DOHH2 (cell line): ENCODE data around the gene JMY.

Experiments used
- H3F3A ChIP-seq: fragments of 200-600 bp; sonication (generic), shearing (Covaris generic); 2 replicates; pipeline ENCODE4 v1.6.0; 2016; ENCODE audit warnings: antibody characterized with exemption, mild to moderate bottlenecking; ENCODE audit not compliant: control insufficient read depth, insufficient read depth
- H3K27ac ChIP-seq: fragments of 200-600 bp; sonication (generic); 2 replicates; pipeline ENCODE4 v1.5.1; 2014; ENCODE audit warnings: low read depth, mild to moderate bottlenecking, low read length, moderate library complexity
- H3K27me3 ChIP-seq: fragments of 200-600 bp; sonication (generic); 2 replicates; pipeline ENCODE4 v1.6.1; 2014; ENCODE audit warnings: mild to moderate bottlenecking, low read length, mixed read lengths; ENCODE audit not compliant: control insufficient read depth
- H3K36me3 ChIP-seq: fragments of 200-600 bp; sonication (generic); 2 replicates; pipeline ENCODE4 v1.6.1; 2014; ENCODE audit warnings: mild to moderate bottlenecking, low read length, moderate library complexity, mixed read lengths; ENCODE audit not compliant: control insufficient read depth
- H3K4me1 ChIP-seq: fragments of 200-600 bp; sonication (generic); 2 replicates; pipeline ENCODE4 v1.6.1; 2014; ENCODE audit warnings: mild to moderate bottlenecking, low read length, mixed read lengths; ENCODE audit not compliant: control insufficient read depth
- H3K4me2 ChIP-seq: fragments of 200-600 bp; sonication (generic); 2 replicates; pipeline ENCODE4 v1.6.0; 2014; ENCODE audit warnings: mild to moderate bottlenecking, low read length, moderate library complexity
- H3K4me3 ChIP-seq: fragments of 200-600 bp; sonication (generic); 2 replicates; pipeline ENCODE4 v1.5.1; 2014; ENCODE audit warnings: mild to moderate bottlenecking, low read length, mixed read lengths
- H3K79me2 ChIP-seq: fragments of 200-600 bp; sonication (generic); 2 replicates; pipeline ENCODE4 v1.6.1; 2014; ENCODE audit warnings: mild to moderate bottlenecking, low read length, mixed read lengths; ENCODE audit not compliant: control insufficient read depth
- H3K9me2 ChIP-seq: fragments of 200-600 bp; sonication (generic); replicated peaks from 2 replicates; pipeline ENCODE4 v1.6.1; 2014; ENCODE audit warnings: mild to moderate bottlenecking, low read length, mixed read lengths; ENCODE audit not compliant: control insufficient read depth
- H3K9me3 ChIP-seq: fragments of 200-600 bp; sonication (generic); 2 replicates; pipeline ENCODE4 v1.6.1; 2014; ENCODE audit warnings: antibody characterized with exemption, low read length, mixed read lengths; ENCODE audit not compliant: control insufficient read depth, insufficient read depth
- H4K20me1 ChIP-seq: fragments of 200-600 bp; sonication (generic); 2 replicates; pipeline ENCODE4 v1.6.0; 2014; ENCODE audit warnings: low read depth, mild to moderate bottlenecking, antibody characterized with exemption, low read length, moderate library complexity; ENCODE audit not compliant: control insufficient read depth, insufficient read depth
- CTCF ChIP-seq: fragments of 200-600 bp; sonication (generic); IDR thresholded peaks from one replicate; pipeline ENCODE4 v1.5.1; 2014; ENCODE audit warnings: antibody characterized with exemption, mild to moderate bottlenecking, low read depth, low read length; ENCODE audit not compliant: poor library complexity, severe bottlenecking
- EZH2phosphoT487 ChIP-seq: fragments of 200-600 bp; sonication (generic); IDR thresholded peaks from 2 replicates; pipeline ENCODE4 v1.6.1; 2017; ENCODE audit warnings: borderline replicate concordance, mild to moderate bottlenecking, antibody characterized with exemption, low read length, moderate library complexity, mixed read lengths

Gene JMY

GRCh38 chr5:79263290-79263689 lies 27.4 kb downstream of the JMY start:
- Histone ChIP-seq H3K79me2 (no peaks in the 10 kb centered on the region), H3K4me3 (no peak overlapping the region), H3K4me1 (peaks cover 11% of the 10 kb centered on the region), H4K20me1 (no peaks in the 10 kb centered on the region), H3K27me3 (no peaks in the 10 kb centered on the region), H3K9me2 (no peaks in the 10 kb centered on the region), H3F3A (no peaks in the 10 kb centered on the region), H3K9me3 (no peaks in the 10 kb centered on the region), H3K36me3 (no peaks in the 10 kb centered on the region), H3K4me2 (no peak overlapping the region; the same call in 1 of the 2 replicates), H3K27ac (no peak overlapping the region)
- TF ChIP-seq CTCF (no peak), EZH2phosphoT487 (no peak)

GRCh38 chr5:79267180-79267579 lies 31.2 kb downstream of the JMY start:
- no peak overlapping the region for H3K27ac ChIP-seq
- H3K4me3 ChIP-seq = no peak overlapping the region
- H3K4me2 ChIP-seq = no peak overlapping the region
- H4K20me1 ChIP-seq = no peaks in the 10 kb centered on the region
- peaks cover 4% of the 10 kb centered on the region; the same call in 1 of the 2 replicates for H3F3A ChIP-seq
- no peaks in the 10 kb centered on the region for H3K9me3 ChIP-seq
- H3K36me3 ChIP-seq = no peaks in the 10 kb centered on the region
- H3K79me2 ChIP-seq = no peaks in the 10 kb centered on the region; the same call in 1 of the 2 replicates
- TF ChIP-seq EZH2phosphoT487 (no peak), CTCF (no peak)
- no peaks in the 10 kb centered on the region for H3K27me3 ChIP-seq
- peaks cover 11% of the 10 kb centered on the region for H3K4me1 ChIP-seq
- no peaks in the 10 kb centered on the region for H3K9me2 ChIP-seq

GRCh38 chr5:79269733-79270166 lies 33.8 kb downstream of the JMY start:
- H3K36me3 ChIP-seq = no peaks in the 10 kb centered on the region
- no peaks in the 10 kb centered on the region; the same call in 1 of the 2 replicates for H3K79me2 ChIP-seq
- H3K27ac ChIP-seq = no peak overlapping the region
- peaks cover under 1% of the 10 kb centered on the region for H3K4me1 ChIP-seq
- no peaks in the 10 kb centered on the region for H3K9me3 ChIP-seq
- peaks cover 4% of the 10 kb centered on the region; the same call in 1 of the 2 replicates for H3F3A ChIP-seq
- H3K4me2 ChIP-seq = no peak overlapping the region
- no peaks in the 10 kb centered on the region for H3K9me2 ChIP-seq
- no peaks in the 10 kb centered on the region for H3K27me3 ChIP-seq
- H3K4me3 ChIP-seq = no peak overlapping the region
- TF ChIP-seq CTCF = no peak
- TF ChIP-seq EZH2phosphoT487 = no peak
- H4K20me1 ChIP-seq = no peaks in the 10 kb centered on the region
